Stimulated activated CD4-positive, alpha-beta T cell treated with anti-CD3 and anti-CD28 coated beads, Interleukin-4, amount 100 ng/mL, for 4 hours (primary cell): ENCODE measurements around the gene EZH2.

Experiments
- DNase-seq, 2 experiments: peaks; one replicate each; pipeline ENCODE4 v3.0.0-alpha.2; 2020

EZH2 gene

DNA sequence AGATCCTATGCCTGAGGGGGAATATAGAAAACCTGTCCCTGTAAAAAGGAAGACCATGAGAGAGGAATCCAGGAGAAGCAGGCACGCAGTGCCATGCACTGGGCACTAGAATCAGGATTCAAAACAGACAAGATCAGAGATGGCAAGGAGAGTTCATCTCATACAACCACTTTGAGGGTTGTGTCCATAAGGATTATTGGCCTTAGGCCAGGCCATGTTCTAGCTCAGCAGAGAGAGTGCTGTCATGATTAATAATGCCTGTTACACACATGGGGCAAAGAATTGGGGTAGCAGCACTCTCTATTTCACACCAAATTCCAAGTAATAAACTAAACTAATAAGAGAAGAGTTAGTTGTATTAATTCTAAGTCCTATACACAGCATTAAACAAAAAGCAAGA lies 29.1 kb downstream of the EZH2 start:
- DNase-seq: no peak

DNA sequence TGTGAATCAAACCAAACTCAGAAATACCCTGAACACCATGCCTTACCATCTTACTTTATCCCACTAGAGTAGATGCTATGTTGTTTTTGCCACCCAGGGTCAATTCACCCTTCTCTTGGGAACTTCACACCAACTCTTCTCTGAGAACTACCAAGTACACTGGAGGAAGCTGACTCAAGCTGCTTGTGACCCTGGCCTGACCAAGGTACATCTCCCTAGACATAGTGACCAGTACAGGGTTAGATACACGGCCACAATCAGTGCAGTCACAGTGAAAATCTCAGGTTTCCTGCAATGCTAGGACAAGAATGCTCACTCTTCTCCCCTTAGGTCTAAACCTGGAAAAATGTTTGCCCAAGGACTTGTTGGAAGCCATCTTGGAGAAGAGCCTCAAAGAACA lies 31.8 kb downstream of the EZH2 start:
- DNase-seq: no peak

DNA sequence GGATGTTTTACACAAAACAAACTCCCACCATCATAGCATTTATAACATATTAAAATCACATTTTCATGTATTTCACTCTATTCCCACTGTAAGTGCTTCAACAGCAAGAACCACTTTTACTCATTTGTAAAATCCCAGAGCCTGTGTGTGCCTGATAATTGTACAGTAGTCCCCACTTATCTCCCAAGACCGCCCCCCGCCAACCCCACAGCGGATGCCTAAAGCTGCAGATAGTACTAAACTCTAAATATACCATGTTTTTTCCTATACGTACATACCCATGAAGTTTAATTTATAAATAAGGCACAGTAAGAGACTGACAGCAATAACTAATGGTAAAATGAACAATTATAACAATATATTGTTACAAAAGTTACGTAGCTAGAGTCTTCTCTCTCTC lies 33.5 kb downstream of the EZH2 start:
- DNase-seq: no peak

DNA sequence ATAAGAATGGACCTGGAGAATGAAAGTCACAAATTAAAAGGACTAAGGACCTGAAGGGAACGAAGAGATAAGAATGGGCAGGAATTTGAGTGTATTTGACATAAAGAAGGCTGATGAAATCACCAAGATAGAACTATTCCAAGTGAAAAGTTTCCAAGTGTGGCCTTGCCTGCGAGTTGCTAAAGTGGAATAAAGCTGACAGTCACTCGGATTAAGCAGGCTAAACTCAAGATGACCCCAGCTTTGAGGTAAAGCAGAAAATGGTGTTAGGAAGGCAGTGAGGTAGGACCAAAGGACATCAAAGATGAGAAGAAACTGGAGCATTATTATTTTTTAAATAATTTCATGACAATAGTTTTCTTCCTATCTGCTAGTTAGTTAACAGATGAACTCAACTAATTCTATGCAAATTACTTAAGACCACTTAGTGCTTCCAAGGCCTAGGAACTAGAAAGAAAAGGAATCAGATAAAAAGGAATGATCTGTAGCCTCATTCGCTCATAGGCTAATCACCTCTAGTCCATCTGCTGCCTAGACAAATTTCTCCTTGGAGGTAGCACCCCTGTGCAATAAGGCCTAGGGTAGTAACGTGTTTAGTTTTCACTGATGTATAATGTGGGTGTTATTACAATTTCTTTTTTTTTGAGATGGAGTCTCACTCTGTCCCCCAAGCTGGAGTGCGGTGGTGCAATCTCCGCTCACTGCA lies 34.5 kb downstream of the EZH2 start:
- DNase-seq: no peak

DNA sequence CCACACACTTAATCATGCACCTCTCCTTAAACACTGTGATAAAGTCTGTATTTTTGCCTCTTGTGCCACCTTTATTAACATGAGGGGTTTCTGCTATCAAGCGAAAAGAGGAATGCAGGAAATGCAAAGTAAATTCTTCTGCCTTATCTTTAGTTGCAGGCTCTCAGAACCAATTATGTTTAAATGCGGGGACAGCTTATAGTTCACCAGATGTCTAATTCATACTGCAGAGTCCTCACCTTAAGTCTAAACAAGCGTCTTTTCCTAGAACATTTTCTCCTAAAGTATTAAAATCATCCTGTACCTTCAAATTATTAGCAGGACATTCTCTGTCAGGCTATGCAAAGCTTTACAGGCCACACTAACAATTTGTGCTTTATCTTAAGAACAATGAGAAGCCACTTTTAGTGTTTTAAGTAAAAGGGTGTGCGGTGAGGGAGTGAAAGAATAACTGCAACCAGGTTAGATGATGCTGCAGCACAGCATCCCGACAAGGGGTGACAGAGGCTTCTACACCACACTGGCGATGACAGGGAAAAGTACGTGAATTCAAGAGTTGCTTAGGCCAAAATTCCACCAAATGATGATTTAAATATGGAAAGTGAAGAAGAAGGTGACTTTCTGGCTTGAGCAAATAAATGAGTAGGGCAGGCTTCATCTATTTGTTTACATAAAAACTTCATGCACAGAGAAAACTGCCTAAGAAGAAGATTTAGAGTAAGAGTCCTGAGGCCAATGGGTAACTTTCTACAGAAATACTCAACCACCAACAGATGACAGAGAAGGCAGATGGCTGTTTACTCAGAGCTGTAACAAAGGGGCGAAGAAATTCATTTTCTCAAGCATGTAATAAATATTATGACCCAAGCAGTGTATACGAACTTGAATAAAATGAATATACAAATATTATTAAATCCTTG lies 36.0 kb downstream of the EZH2 start:
- no peak for DNase-seq

DNA sequence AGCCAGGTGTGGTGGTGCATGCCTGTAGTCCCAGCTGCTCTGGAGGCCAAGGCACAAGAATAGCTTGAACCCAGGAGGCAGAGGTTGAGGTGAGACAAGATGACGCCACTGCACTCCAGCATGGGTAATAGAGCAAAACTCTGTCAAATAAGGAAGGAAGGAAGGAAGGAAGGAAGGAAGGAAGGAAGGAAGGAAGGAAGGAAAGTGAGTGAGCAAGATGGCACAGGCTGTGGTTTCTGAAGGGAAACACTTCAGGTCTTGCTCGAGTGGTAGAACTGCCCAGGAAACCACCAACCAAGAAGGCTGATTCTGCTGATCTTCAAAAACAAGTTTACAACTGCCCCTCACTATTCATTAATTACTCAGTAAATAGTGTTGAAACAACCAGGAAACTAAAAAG lies 45.2 kb downstream of the EZH2 start:
- no peak for DNase-seq

DNA sequence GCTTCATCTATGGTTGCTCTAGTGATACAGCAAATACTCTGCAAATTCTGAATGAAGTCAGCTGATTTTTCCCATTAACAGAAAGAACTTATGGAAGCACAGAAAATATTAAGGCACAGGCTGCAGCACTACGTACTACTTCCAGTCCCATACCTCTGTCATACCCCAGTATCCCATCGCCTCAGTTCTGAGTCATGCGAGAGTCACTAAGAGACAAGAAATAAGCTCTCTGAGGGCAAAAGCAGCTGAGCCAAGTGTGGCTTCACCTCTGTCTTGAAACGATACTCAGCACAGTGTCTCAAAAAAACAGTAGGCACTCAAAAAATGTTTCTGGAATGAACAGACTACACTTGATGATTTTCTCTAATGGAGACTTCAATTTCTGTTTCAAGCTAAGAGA lies 48.2 kb downstream of the EZH2 start:
- DNase-seq: no peak

DNA sequence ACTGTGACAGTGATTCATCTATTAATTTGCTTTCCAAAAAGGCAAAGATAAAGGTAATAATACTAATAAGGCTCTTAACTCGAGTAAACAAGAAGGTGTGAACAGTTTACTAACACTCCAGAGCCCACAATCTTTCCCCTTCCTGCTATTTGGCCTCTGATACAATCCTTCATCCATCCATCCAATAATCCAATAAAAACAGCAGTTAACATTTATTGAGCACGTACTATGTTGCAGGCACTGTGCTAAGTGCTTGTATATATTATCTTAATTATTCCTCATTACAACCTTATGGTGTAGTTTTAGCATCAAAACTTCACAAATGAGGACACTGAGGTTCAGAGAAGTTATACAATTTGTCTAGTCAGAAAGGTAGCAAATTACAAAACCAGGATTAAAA lies 49.5 kb downstream of the EZH2 start:
- DNase-seq: no peak

DNA sequence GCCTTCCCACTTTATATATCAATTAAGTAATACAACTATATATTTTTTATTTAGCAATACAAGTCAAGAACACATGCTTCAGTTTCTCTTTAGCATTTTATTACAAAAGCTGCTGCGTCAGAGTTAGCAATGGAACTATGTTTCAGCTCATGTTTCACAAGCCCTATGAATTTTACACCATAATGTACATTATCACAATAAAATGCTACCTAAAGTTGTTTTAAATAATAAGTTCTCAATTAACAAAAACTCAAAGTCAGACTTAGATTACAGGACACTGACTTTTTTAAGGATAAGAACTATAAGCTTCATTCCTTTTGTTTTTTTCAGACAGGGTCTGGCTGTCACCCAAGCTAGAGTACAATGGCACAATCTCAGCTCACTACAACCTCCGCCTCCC lies 52.3 kb downstream of the EZH2 start:
- DNase-seq: no peak

DNA sequence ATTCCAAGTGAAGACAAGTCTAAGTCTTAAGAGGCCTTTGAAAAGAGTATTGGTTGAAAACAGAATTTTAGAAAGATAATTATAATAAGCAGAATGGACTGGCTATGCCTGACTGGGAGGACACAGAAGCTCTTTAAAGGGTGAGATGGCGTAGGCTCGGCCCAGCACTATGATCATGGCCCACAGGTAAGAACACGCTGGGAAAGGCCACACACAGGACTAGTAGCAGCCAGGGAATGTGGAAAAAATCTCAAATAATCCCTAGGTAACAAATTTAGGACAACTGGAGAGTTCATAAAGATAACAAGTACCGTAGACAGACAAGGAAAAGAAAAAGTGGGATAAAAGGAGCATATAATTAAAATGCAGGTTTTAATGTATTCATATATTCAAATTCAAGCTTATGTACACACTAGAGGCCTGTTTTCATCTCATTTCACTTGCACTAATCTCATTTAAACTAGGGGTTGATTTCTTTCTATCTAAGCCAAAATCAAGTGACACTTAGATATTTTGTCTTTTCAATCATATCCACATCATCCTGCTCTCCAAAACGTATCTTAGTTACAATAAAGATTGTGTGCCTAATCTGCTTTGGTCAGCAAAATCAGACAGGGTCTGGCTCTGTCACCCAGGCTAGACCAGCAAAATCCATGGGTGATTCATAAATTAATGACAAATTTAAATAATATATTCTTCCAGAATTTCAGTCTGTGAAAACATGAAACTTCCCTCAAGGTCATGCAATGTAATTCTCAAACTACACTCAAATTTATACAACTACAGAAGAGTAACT lies 53.0 kb downstream of the EZH2 start:
- DNase-seq: no peak

DNA sequence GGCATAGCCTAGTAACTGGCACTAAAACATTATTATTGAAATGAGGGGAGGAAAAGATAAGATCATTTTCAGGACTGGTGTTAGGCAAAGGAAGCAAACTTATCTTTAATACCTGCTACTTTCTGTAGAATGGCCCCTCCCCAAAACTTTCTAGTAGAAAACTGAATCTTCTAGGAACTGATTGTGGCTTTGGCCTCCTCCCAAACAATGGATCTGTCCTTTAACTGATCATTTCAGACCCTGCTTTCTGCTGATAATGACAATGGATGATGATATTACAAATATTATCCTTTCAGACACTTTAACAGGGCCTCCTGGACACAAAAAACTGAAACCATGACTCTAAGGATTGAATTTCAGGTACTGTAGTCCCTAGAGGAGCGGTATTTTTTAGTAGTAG lies 55.1 kb downstream of the EZH2 start:
- DNase-seq: no peak

DNA sequence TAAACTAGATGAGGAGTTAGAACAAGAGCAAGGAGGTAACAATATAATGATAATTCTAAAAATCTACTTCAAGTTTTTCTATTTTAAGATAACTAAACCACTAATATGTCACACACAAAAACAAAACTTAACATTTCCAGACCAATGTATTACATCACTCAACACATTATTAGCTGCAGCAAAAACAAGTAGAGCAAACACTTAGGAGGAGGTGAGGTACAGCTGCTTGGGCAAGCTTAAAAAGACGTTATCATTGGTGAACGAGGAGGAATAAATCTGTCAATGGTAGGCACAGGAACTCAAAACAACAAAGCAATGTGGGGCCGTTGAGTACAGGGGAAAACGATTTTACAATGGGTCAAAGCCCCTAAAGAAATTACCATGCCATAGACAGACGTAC lies 58.8 kb downstream of the EZH2 start:
- DNase-seq: no peak

DNA sequence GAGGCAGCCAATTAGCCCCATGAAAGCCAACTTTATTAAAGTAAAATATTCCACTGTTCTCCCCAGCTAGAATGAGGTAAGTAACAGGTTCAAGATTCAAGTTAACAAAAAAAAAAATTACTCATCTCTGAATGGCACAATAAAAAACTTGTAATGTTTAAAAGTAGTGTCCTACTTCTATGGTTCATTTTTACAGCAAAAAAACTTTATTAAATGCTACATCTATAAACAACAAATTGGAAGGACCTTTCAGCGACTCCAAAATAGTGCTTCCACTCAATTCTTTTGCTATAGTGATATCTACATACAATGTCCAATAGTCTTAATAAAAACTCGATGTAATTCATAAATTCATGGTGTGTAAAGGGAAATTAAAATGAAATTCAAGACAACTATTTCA lies 59.2 kb downstream of the EZH2 start:
- DNase-seq: no peak

DNA sequence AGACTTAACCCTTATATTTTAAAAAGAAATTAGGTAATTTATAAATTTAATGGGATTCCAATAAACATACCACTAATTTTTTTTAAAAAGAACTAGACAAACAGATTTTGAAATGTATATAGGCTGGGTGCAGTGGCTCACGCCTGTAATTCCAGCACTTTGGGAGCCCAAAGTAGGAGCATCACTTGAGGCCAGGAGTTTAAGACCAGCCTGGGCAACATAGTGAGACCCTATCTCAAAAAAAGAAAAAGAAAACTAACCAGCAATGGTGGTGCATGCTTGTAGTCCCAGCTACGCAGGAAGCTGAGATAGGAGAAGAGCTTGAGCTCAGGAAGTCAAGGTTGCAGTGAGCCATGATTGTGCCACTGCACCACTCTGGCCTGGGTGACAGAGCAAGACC lies 62.7 kb downstream of the EZH2 start:
- DNase-seq: no peak

DNA sequence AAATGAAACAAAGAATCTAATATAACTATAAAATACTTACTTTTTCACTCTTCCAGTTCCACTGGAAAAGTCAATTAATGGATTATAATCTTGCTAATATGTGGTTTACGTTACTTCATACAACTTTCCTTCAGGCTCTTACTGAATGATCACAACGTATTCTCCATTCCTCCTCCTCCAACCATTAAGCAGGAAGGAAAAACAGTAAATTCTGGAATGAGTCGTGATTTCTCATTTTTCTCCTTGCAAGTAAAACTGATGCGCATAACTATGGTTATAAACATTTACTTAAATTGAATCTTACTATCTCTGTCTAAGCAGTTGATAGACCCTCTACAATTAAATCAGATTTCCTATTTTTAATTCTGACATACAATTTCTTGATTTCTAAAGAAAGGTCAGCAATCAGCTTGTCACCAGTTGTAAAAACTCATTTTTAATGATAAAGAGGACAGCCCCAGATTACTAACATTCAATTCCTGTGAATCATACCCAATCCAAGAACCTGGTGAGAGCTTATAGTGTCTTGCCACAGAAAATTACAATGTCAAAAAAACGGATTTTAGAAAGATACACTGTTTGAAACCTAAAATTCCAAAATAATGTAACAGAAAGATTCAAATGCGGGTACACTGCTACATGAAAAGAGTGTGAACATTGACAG lies 64.3 kb downstream of the EZH2 start:
- no peak for DNase-seq

DNA sequence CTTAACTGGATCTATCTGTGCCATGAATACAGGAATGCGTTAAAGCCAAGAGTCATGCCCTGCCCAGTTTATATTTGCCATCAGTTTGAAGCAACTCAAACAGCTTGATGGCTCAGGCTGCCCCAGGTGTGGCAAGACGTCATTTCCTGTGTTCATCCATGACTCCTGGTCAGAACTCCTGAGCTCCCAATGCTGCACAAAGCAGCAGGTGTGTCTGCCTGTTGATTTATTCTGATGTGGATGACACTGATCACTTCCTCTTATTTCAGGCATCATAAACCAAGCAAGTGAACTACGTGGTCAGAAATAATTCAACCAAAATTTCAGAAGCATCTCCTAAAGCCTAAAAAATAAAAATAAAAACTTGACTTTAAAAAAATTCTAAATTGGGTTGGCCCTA lies 68.5 kb downstream of the EZH2 start:
- no peak for DNase-seq

DNA sequence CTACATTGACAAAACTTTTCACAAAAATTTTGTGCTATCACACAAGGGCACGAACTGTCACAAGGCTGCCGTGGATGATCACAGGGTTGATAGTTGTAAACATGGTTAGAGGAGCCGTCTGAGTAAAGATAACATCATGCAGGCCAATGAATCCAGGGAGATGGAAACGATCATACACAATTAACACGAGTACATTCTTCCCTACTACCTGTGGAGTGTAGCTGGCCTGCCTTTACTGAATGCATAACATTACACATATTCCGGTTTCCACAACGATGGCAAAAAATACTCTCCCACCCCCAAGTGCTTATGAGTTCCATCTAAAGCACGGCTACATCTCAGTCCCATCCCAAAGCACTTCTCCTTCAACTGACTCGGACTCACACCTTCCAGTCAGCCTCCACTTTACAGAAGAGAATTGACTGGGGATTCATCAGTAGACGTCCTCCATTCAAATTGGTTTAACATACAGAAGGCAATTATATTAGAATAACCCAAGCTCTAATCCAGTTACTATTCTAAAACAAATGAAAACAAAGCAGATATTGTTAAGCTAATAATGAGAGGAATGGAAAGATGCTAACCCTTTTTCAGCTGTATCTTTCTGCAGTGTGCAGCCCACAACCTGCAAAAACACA lies 69.0 kb downstream of the EZH2 start:
- no peak for DNase-seq

DNA sequence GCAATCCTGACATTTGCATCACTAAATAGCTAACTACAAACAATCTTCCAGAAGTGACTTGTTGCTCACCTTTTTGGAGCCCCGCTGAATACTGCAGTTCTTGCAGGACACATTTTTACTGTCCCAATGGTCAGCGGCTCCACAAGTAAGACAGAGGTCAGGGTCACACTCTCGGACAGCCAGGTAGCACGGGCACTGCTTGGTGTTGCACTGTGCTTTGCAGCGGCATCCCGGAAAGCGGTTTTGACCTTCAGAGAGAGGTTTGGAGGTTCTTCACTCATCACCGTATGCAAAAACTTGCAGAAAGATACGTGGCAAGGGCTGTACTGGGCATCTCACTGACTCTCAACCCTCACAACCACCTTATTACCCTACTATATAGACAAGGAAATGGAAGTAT lies 70.2 kb downstream of the EZH2 start:
- no peak for DNase-seq

DNA sequence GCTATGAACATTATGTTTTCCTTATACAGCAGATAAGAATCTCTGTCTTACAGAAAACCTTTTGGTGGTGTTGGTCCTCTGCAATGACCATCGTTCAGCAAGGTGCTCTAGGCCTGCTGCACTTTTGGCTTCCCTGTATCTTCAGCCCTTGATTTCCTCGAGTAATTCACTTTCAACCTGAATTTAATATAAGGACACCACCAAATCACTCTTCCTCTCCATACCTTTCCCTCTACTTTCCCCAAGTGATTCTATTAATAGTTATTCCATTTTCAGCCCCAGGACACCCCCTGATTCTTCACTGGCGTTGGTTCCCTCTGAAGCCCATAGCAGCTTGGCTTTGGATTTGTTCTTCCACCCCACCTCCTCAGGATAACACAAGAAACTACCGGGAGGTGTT lies 72.2 kb downstream of the EZH2 start:
- no peak for DNase-seq

DNA sequence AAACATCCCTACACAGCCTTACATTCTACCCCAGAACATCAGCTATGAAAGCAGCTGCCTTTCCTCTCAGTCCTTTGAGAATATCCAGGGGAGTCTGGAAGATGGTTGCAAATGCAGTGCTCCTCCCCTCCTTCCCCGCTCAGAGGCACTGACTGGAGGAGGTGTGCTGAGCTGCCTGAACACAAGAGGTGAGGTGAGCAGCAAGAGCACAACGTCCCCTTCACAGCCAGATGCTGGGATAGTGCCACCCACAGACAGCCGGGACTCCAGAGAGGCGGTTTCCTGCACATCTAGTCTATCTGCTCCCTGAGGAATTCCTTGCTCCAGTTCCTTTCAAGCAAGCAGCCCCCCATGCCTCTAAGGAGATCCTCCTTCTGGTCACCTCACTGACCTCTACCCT lies 74.2 kb downstream of the EZH2 start:
- no peak for DNase-seq

DNA sequence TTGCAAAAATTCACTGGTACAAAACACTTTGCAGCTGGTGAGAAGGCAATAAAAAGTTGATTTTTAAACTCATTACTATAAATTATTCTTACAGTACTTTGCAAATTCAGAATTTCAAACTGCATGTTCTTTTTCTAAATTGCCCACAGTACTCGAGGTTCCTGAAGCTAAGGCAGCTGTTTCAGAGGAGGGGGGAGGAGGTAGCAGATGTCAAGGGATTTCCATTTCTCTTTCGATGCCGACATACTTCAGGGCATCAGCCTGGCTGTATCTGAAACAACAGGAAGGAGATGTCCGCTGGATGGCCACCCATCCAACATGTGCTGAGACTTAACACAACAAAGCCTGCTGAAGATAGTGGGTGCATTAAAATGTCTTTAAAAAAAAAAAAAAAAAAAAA lies 76.7 kb downstream of the EZH2 start:
- DNase-seq: no peak

DNA sequence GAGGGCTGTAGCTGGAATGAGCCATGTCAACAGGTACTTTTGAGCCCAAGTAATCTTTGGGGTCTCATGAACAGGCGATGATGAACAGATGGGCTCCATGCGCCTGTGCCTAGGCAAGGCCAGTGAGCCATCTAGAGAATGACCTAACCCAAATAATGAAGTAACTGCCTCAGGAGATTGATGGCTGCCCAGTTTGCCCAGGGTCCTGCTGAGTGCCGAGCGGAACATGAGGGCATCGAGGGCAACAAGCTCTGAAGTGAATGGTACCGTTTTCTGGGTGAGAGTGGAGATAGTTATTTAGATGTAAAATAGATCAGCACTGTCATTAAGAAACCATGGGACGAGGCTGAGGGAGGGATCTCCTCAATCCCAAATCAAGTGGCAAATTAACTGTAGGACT lies 77.9 kb downstream of the EZH2 start:
- no peak for DNase-seq
